ENCODE results near the gene CACNB1.

CACNB1 gene

GRCh38 chr17:39197380-39198185, at the start of gene CACNB1:
Gene CACNB1 (minus strand): TSS chr17:39197669. CDS start chr17:39197495, 174 bp downstream.
- no peak for TF ChIP-seq CTCF (conservative IDR thresholded peaks at IDR 0.05; ENCODE audit: low read depth, low read length)
- peak within 1 kb of the TSS; percentile 75 for H3K4me3 ChIP-seq (ENCODE audit: low read depth, low read length)
- DNase-seq (ENCODE audit: low read depth) = peak; percentile 75

GRCh38 chr17:39246274-39246673, 48.8 kb upstream of the CACNB1 start:
- no peak for DNase-seq (ENCODE audit: low read depth)
- H3K4me3 ChIP-seq (ENCODE audit: low read depth, low read length) = no peak overlapping the region
- peak; percentile 26 for TF ChIP-seq CTCF (conservative IDR thresholded peaks at IDR 0.05; ENCODE audit: low read depth, low read length)

- peak; percentile 97 for TF ChIP-seq CTCF (conservative IDR thresholded peaks at IDR 0.05; ENCODE audit: low read depth, low read length)
- no peak overlapping the region for H3K4me3 ChIP-seq (ENCODE audit: low read depth, low read length)
- peak; percentile 88 for DNase-seq (ENCODE audit: low read depth)
These were observed 47.4 kb upstream of the CACNB1 start for GRCh38 chr17:39244600-39245570.

GRCh38 chr17:39244016-39244599, 46.6 kb upstream of the CACNB1 start:
- TF ChIP-seq CTCF (conservative IDR thresholded peaks at IDR 0.05; ENCODE audit: low read depth, low read length) = no peak
- H3K4me3 ChIP-seq (ENCODE audit: low read depth, low read length) = no peak overlapping the region
- peak; percentile 18 for DNase-seq (ENCODE audit: low read depth)

GRCh38 chr17:39243155-39243554, 45.7 kb upstream of the CACNB1 start:
- no peak for TF ChIP-seq CTCF (conservative IDR thresholded peaks at IDR 0.05; ENCODE audit: low read depth, low read length)
- no peak overlapping the region for H3K4me3 ChIP-seq (ENCODE audit: low read depth, low read length)
- no peak for DNase-seq (ENCODE audit: low read depth)

GRCh38 chr17:39240631-39241030, 43.2 kb upstream of the CACNB1 start:
- no peak for TF ChIP-seq CTCF (conservative IDR thresholded peaks at IDR 0.05; ENCODE audit: low read depth, low read length)
- DNase-seq (ENCODE audit: low read depth) = no peak
- H3K4me3 ChIP-seq (ENCODE audit: low read depth, low read length) = no peak overlapping the region

Data from choroid plexus epithelial cell (primary cell).